H1 (cell line): ENCODE results near the gene SLC6A6. TPM values are rescaled to one million over a fixed set of nuclear protein-coding genes. Genes with fewer than 3 reads are reported as not detected.

Experiments used
- CTCF ChIA-PET: fragments of 300-600 bp; sonication (Branson Sonifier 250); formaldehyde crosslinking; loops from one replicate; lab custom pipeline; 2021; ENCODE audit not compliant: partially characterized antibody; lab: Charles Lee
- POLR2A ChIA-PET: fragments of 300-600 bp; sonication (Branson Sonifier 250); formaldehyde crosslinking; loops from one replicate; lab custom pipeline; 2021; ENCODE audit warnings: inconsistent platforms; ENCODE audit not compliant: partially characterized antibody; lab: Charles Lee
- DNase-seq, 2 experiments: peaks; one replicate each; pipeline versions ENCODE4 v3.0.0 to v3.0.0-alpha.2; 2010 to 2022; ENCODE audit warnings: low spot score in 2 of 2, low read depth in 1 of 2, mixed read lengths in 1 of 2
- FAIRE-seq: peaks from 2 replicates; lab custom pipeline; 2011; peaks lifted over from hg19 to GRCh38; lab: Jason Lieb, UNC
- H2AFZ ChIP-seq: 2 replicates; pipeline ENCODE4 v1.8.1; 2012; ENCODE audit warnings: low read length, inconsistent platforms
- H2AK5ac ChIP-seq: 2 replicates; pipeline ENCODE4 v1.6.1; 2013; ENCODE audit warnings: low read depth, low read length
- H2BK120ac ChIP-seq: replicated peaks from 2 replicates; pipeline ENCODE3; 2013; ENCODE audit warnings: low read depth, low read length, inconsistent platforms
- H2BK12ac ChIP-seq: 2 replicates; pipeline ENCODE4 v1.6.1; 2013; ENCODE audit warnings: low read depth, low read length
- H2BK15ac ChIP-seq: 2 replicates; pipeline ENCODE4 v1.6.1; 2013; ENCODE audit warnings: low read length
- H2BK20ac ChIP-seq: 2 replicates; pipeline ENCODE4 v1.6.1; 2013; ENCODE audit warnings: low read length
- H2BK5ac ChIP-seq: 2 replicates; pipeline ENCODE4 v1.6.1; 2013; ENCODE audit warnings: low read depth, low read length
- H3K14ac ChIP-seq: 2 replicates; pipeline ENCODE4 v1.6.1; 2013; ENCODE audit warnings: inconsistent platforms; ENCODE audit not compliant: insufficient read length
- H3K18ac ChIP-seq: 2 replicates; pipeline ENCODE4 v1.6.1; 2013; ENCODE audit warnings: low read length; ENCODE audit errors: extremely low read depth
- H3K23ac ChIP-seq: 2 replicates; pipeline ENCODE4 v1.6.1; 2013; ENCODE audit warnings: inconsistent platforms; ENCODE audit not compliant: insufficient read length
- H3K23me2 ChIP-seq: 2 replicates; pipeline ENCODE4 v1.6.1; 2013; ENCODE audit warnings: low read depth, low read length
- H3K27ac ChIP-seq: 2 replicates; pipeline ENCODE4 v1.6.1; 2011; ENCODE audit warnings: low read depth, low read length, inconsistent platforms
- H3K27me3 ChIP-seq, 4 experiments: replicated peaks in 1 of 4; 1 replicate in 1 of 4; 2 replicates in 3 of 4; pipeline versions ENCODE4 v1.6.1 to v1.8.1; 2011 to 2013; ENCODE audit warnings: low read length in 3 of 4, mild to moderate bottlenecking in 3 of 4, inconsistent platforms in 2 of 4, mixed read lengths in 2 of 4, moderate library complexity in 1 of 4; ENCODE audit not compliant: control insufficient read depth in 3 of 4, insufficient read depth in 3 of 4; ENCODE audit errors: extremely low read depth in 1 of 4
- H3K36me3 ChIP-seq, 4 experiments: 2 replicates each; pipeline versions ENCODE4 v1.6.1 to v1.8.1; 2011 to 2013; ENCODE audit warnings: mild to moderate bottlenecking in 4 of 4, low read length in 3 of 4, moderate library complexity in 2 of 4, control low read depth in 1 of 4, inconsistent platforms in 1 of 4; ENCODE audit not compliant: insufficient read depth in 4 of 4, control insufficient read depth in 2 of 4
- H3K4ac ChIP-seq: replicated peaks from 2 replicates; pipeline ENCODE3; 2013; ENCODE audit warnings: low read length, low read depth, mixed read lengths, inconsistent platforms; ENCODE audit not compliant: insufficient read length
- H3K4me1 ChIP-seq, 4 experiments: replicated peaks in 1 of 4; 1 replicate in 1 of 4; 2 replicates in 3 of 4; pipeline versions ENCODE4 v1.6.1 to v1.8.1; 2011 to 2013; ENCODE audit warnings: low read length in 3 of 4, inconsistent platforms in 2 of 4, mixed read lengths in 1 of 4; ENCODE audit not compliant: insufficient read depth in 4 of 4, control insufficient read depth in 3 of 4
- H3K4me2 ChIP-seq, 2 experiments: 2 replicates each; pipeline versions ENCODE4 v1.6.1 to v1.8.1; 2011 to 2013; ENCODE audit warnings: low read depth in 2 of 2, low read length in 2 of 2, control low read depth in 1 of 2, inconsistent platforms in 1 of 2, mild to moderate bottlenecking in 1 of 2; ENCODE audit not compliant: insufficient read depth in 1 of 2
- H3K4me3 ChIP-seq, 4 experiments: fragments of 200-600, 300-600 bp in 1 of 4; sonication (generic), shearing (Covaris generic), sonication (Bioruptor Twin) in 1 of 4; 2 replicates each; pipeline versions ENCODE4 v1.5.1 to v1.8.1; 2011 to 2016; ENCODE audit warnings: low read length in 4 of 4, low read depth in 3 of 4, control low read depth in 2 of 4, inconsistent platforms in 2 of 4, mild to moderate bottlenecking in 2 of 4, mixed read lengths in 1 of 4, moderate library complexity in 1 of 4; ENCODE audit not compliant: insufficient read depth in 2 of 4; ENCODE audit errors: extremely low read depth in 1 of 4
- H3K56ac ChIP-seq: replicated peaks from 2 replicates; pipeline ENCODE3; 2013; ENCODE audit warnings: low read depth, mild to moderate bottlenecking, mixed read lengths, low read length, inconsistent platforms; ENCODE audit not compliant: insufficient read length
- H3K79me1 ChIP-seq: 2 replicates; pipeline ENCODE4 v1.6.1; 2013; ENCODE audit warnings: low read depth, low read length, control low read depth
- H3K79me2 ChIP-seq, 2 experiments: 2 replicates each; pipeline versions ENCODE4 v1.6.1 to v1.8.1; 2012 to 2013; ENCODE audit warnings: low read length in 2 of 2, mild to moderate bottlenecking in 2 of 2, inconsistent platforms in 1 of 2; ENCODE audit not compliant: insufficient read depth in 2 of 2, control insufficient read depth in 1 of 2
- H3K9ac ChIP-seq, 4 experiments: replicated peaks in 1 of 4; 1 replicate in 1 of 4; 2 replicates in 3 of 4; pipeline versions ENCODE4 v1.6.1 to v1.8.1; 2011 to 2013; ENCODE audit warnings: low read depth in 3 of 4, low read length in 3 of 4, control low read depth in 2 of 4, mild to moderate bottlenecking in 2 of 4, moderate library complexity in 2 of 4, inconsistent platforms in 1 of 4; ENCODE audit errors: extremely low read depth in 1 of 4
- H3K9me3 ChIP-seq, 2 experiments: 2 replicates each; pipeline versions ENCODE4 v1.6.1 to v1.8.1; 2012 to 2013; ENCODE audit warnings: mild to moderate bottlenecking in 2 of 2, moderate library complexity in 2 of 2, control low read depth in 1 of 2, inconsistent platforms in 1 of 2, low read depth in 1 of 2, low read length in 1 of 2, mixed read lengths in 1 of 2; ENCODE audit not compliant: insufficient read depth in 2 of 2
- H4K20me1 ChIP-seq, 2 experiments: replicated peaks in 1 of 2; 2 replicates each; pipeline versions ENCODE3 to v1.8.1; 2011 to 2013; ENCODE audit warnings: inconsistent platforms in 2 of 2, low read length in 2 of 2, mild to moderate bottlenecking in 1 of 2; ENCODE audit not compliant: insufficient read depth in 2 of 2, control insufficient read depth in 1 of 2
- H4K5ac ChIP-seq: 2 replicates; pipeline ENCODE4 v1.6.1; 2013; ENCODE audit warnings: low read length, low read depth, mixed read lengths, inconsistent platforms; ENCODE audit not compliant: insufficient read length
- H4K8ac ChIP-seq: 2 replicates; pipeline ENCODE4 v1.8.0; 2013; ENCODE audit warnings: mild to moderate bottlenecking, moderate library complexity, low read length, inconsistent platforms; ENCODE audit not compliant: insufficient read depth; ENCODE audit errors: extremely low read depth
- H4K91ac ChIP-seq: replicated peaks from 2 replicates; pipeline ENCODE3; 2013; ENCODE audit warnings: low read length, mixed read lengths, inconsistent platforms; ENCODE audit not compliant: insufficient read length
- CBX5 ChIP-seq: fragments of 300-800, 300-1000 bp; sonication (generic); IDR thresholded peaks from 2 replicates; pipeline ENCODE4 v1.7.1; 2016; ENCODE audit warnings: antibody characterized with exemption, low read length, low read depth
- CHD1 ChIP-seq: IDR thresholded peaks from 2 replicates; pipeline ENCODE4 v1.6.1; 2012; ENCODE audit warnings: low read depth, low read length, improper control_type of control experiment
- EP300 ChIP-seq, 2 experiments: IDR thresholded peaks; 1 replicate in 1 of 2; 2 replicates in 1 of 2; pipeline ENCODE4 v1.6.1; 2011 to 2012; ENCODE audit warnings: low read depth in 2 of 2, low read length in 2 of 2, mild to moderate bottlenecking in 2 of 2, borderline replicate concordance in 1 of 2, inconsistent platforms in 1 of 2, moderate library complexity in 1 of 2
- KDM5A ChIP-seq: fragments of 200-600 bp; IDR thresholded peaks from 2 replicates; pipeline ENCODE4 v1.7.1; 2012; ENCODE audit warnings: mild to moderate bottlenecking, low read length, inconsistent platforms, mixed read lengths
- RAD21 ChIP-seq, 2 experiments: IDR thresholded peaks in 1 of 2; conservative IDR thresholded peaks in 1 of 2; 2 replicates each; pipeline ENCODE4 v1.6.1; 2011; ENCODE audit warnings: low read depth in 2 of 2, low read length in 2 of 2, improper control_type of control experiment in 1 of 2, inconsistent platforms in 1 of 2, mild to moderate bottlenecking in 1 of 2, moderate library complexity in 1 of 2
- SIX5 ChIP-seq: IDR thresholded peaks from 2 replicates; pipeline ENCODE4 v1.6.1; 2011; ENCODE audit warnings: mild to moderate bottlenecking, low read depth, low read length
- WGBS, 2 experiments: shearing (Covaris generic) in 1 of 2; methylation state at CpG; one replicate each; pipeline versions ENCODE4 v1.1.6 to v1.1.7; 2013 to 2015; ENCODE audit warnings: low lambda C conversion rate in 2 of 2, mixed read lengths in 2 of 2, inconsistent platforms in 1 of 2, low coverage in 1 of 2, missing lambda C conversion rate in 1 of 2; ENCODE audit not compliant: insufficient replicate concordance in 2 of 2, insufficient coverage in 1 of 2, insufficient read length in 1 of 2; ENCODE audit errors: extremely low coverage in 1 of 2, missing lambda C conversion rate in 1 of 2; 5-methylcytosine and 5-hydroxymethylcytosine counted together
- polyA plus RNA-seq, 7 experiments: library from polyadenylated mRNA; depleted of rRNA in 3 of 7; stranded (reverse) in 5 of 7; unstranded in 2 of 7; fragments of >200 nt in 5 of 7; fragments of 200-250 nt in 2 of 7; gene quantifications; 1 replicate in 5 of 7; 2 replicates in 1 of 7; 4 replicates in 1 of 7; pipeline versions ENCODE4 v1.2.1 to v1.2.3, GENCODE V29; 2011 to 2013; ENCODE audit warnings: missing spikeins in 2 of 7, mixed read lengths in 2 of 7
- total RNA-seq: library from RNA; stranded (reverse); fragmentation: NEBNext Ultra II Directional; extraction: Animal tissue kit (Norgen Biotek cat#: 25700); gene quantifications from 2 replicates; pipeline ENCODE4 v1.2.1, GENCODE V29; 2021
- TF ChIP-seq, protein P1 (sequence below), 3 experiments: IDR thresholded peaks; 1 replicate in 2 of 3; 2 replicates in 1 of 3; pipeline versions ENCODE4 v1.5.1 to v1.6.1; 2011; ENCODE audit warnings: low read length in 3 of 3, mild to moderate bottlenecking in 3 of 3, inconsistent platforms in 2 of 3, low read depth in 1 of 3, moderate library complexity in 1 of 3; ENCODE audit not compliant: insufficient read depth in 1 of 3; ENCODE audit errors: control extremely low read depth in 1 of 3

Gene SLC6A6
- total and polyA plus RNA-seq, 2 of the 8 experiments (the other 6 are each of a cell fraction or from before 2014, with no cell fraction given): 66.2 to 144 TPM

DNA sequence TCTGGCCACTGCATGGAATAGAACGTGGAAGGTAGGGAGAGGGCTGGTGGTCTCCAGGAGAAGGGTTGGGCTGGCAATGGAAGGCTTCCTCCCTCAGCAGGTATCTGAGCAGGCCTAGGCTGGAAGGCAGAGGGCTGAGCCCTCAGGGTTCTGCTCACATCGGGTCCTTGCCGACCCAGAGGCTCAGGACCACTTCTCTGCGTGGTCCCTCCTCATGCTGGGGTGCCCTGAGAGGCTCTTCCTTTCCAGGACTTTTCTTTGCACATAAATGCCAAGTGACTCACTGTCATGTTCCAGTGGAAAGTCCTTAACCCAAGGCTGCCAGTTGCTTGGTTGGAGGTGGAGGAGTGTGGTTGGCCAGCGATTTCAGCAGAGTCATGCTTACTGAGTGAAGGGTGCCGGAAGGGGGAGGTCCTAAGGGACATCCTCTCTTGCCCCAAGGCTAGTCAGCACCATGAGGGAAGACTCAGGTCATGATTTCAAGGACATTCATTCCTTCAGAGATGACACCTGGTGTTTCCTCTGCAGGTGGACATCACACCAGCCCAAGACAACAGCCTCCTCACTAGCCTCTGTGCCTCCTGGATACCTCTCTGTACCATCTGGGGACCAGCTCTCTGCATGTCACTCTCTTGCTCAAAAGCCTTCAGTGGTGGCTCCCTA is 8.2 kb downstream of the SLC6A6 start:
- ChIA-PET CTCF (interaction anchor here (0.9 to 3.4 kb wide), 15 partner anchors 10 to 207 kb away, joined by 3 to 16 read pairs (median 4); no protein-coding TSS in a partner anchor), POLR2A (interaction anchor here (0.6 to 3.2 kb wide), 4 partner anchors 9 to 26 kb away, joined by 3 to 24 read pairs (median 3); partner anchors contain the start of gene SLC6A6)
- Histone ChIP-seq H3K79me2 (peaks cover 18 to 80% of the 10 kb centered on the region in 2 experiments), H3K56ac (no peak overlapping the region), H3K9me3 (no peaks in the 10 kb centered on the region), H2BK12ac (no peak overlapping the region), H3K4me1 (peaks cover 15 to 28% (median 21%) of the 10 kb centered on the region in 4 experiments), H3K27ac (no peak overlapping the region), H3K36me3 (peaks cover 0 to 9% (median 4%) of the 10 kb centered on the region in 4 experiments; a peak in 1 of 8 replicates), H3K23me2 (no peaks in the 10 kb centered on the region), H3K27me3 (no peaks in the 10 kb centered on the region), H4K91ac (no peak overlapping the region), H2BK15ac (no peak overlapping the region), H2AFZ (no peak overlapping the region), H3K14ac (no peak overlapping the region), H4K20me1 (peaks cover 15 to 47% of the 10 kb centered on the region in 2 experiments), H3K4me3 (no peak overlapping the region), H3K9ac (no peak overlapping the region), H3K4ac (no peak overlapping the region), H3K4me2 (no peak overlapping the region), H4K5ac (no peak overlapping the region), H4K8ac (no peak overlapping the region), H3K23ac (no peak overlapping the region), H2BK20ac (no peak overlapping the region), H2BK120ac (no peak overlapping the region), H2BK5ac (0 out of 2 replicates have a peak overlapping the region, but pooled peaks have one; percentile 16), H3K18ac (no peak overlapping the region), H3K79me1 (peaks cover 39% of the 10 kb centered on the region), H2AK5ac (no peak overlapping the region)
- no peak for DNase-seq
- no peak for FAIRE-seq
- WGBS, 2 experiments: 96% methylated on average over 6 of the region's 6 CpGs; no CpG with 5 or more reads in 1 of the 2 experiments
- TF ChIP-seq CBX5 (no peak), EP300 (IDR thresholded peaks at IDR 0.05; ENCODE audit: borderline replicate concordance in 1 of 2, low read depth in 2 of 2, low read length in 2 of 2) (no peak), SIX5 (no peak), CHD1 (no peak), KDM5A (no peak), RAD21 (IDR thresholded peaks at IDR 0.05 in 1 of 2, conservative IDR thresholded peaks at IDR 0.05 in 1 of 2; ENCODE audit: low read depth in 2 of 2, low read length in 2 of 2) (no peak)
- TF ChIP-seq, protein P1, sequence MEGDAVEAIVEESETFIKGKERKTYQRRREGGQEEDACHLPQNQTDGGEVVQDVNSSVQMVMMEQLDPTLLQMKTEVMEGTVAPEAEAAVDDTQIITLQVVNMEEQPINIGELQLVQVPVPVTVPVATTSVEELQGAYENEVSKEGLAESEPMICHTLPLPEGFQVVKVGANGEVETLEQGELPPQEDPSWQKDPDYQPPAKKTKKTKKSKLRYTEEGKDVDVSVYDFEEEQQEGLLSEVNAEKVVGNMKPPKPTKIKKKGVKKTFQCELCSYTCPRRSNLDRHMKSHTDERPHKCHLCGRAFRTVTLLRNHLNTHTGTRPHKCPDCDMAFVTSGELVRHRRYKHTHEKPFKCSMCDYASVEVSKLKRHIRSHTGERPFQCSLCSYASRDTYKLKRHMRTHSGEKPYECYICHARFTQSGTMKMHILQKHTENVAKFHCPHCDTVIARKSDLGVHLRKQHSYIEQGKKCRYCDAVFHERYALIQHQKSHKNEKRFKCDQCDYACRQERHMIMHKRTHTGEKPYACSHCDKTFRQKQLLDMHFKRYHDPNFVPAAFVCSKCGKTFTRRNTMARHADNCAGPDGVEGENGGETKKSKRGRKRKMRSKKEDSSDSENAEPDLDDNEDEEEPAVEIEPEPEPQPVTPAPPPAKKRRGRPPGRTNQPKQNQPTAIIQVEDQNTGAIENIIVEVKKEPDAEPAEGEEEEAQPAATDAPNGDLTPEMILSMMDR (IDR thresholded peaks at IDR 0.05; ENCODE audit: control extremely low read depth in 1 of 3, insufficient read depth in 1 of 3, low read depth in 1 of 3, low read length in 3 of 3): no peak
